HG03558 (cell line): ENCODE data around the gene EPN3.

Experiments used
- ATAC-seq: cut with Tn5 transposase; IDR thresholded peaks from one replicate; pipeline ENCODE4 v1.9.1; 2021; ENCODE audit warnings: moderate number of reproducible peaks; ENCODE audit not compliant: unreplicated experiment; ENCODE audit errors: extremely low read depth

EPN3 gene

GRCh38 chr17:50532452-50533024 lies at the start of gene EPN3:
TSS of gene EPN3 (plus strand) at chr17:50532735. CDS start at chr17:50536557, 3,822 bp downstream.
- no peak for ATAC-seq

GRCh38 chr17:50483266-50483665 lies 49.3 kb upstream of the EPN3 start:
- ATAC-seq = no peak

- ATAC-seq = no peak
Measured at GRCh38 chr17:50484386-50485155, 48.0 kb upstream of the EPN3 start.

GRCh38 chr17:50487213-50488096 lies 45.1 kb upstream of the EPN3 start:
- ATAC-seq = no peak

GRCh38 chr17:50488880-50489279 lies 43.7 kb upstream of the EPN3 start:
- no peak for ATAC-seq

GRCh38 chr17:50491505-50491904 lies 41.0 kb upstream of the EPN3 start:
- no peak for ATAC-seq

- no peak for ATAC-seq
Measured at GRCh38 chr17:50492214-50492613, 40.3 kb upstream of the EPN3 start.

GRCh38 chr17:50493744-50494143 lies 38.8 kb upstream of the EPN3 start:
- no peak for ATAC-seq

- ATAC-seq = no peak
Measured at GRCh38 chr17:50495217-50495823, 37.2 kb upstream of the EPN3 start.

- ATAC-seq = no peak
Measured at GRCh38 chr17:50495918-50496317, 36.6 kb upstream of the EPN3 start.

GRCh38 chr17:50498021-50498874 lies 34.3 kb upstream of the EPN3 start:
- no peak for ATAC-seq

- no peak for ATAC-seq
Measured at GRCh38 chr17:50499270-50499669, 33.3 kb upstream of the EPN3 start.

- ATAC-seq = no peak
Measured at GRCh38 chr17:50499721-50500120, 32.8 kb upstream of the EPN3 start.

GRCh38 chr17:50501054-50501453 lies 31.5 kb upstream of the EPN3 start:
- ATAC-seq = no peak

- ATAC-seq = no peak
Measured at GRCh38 chr17:50502301-50502990, 30.1 kb upstream of the EPN3 start.

- ATAC-seq = no peak
Measured at GRCh38 chr17:50505591-50506130, 26.9 kb upstream of the EPN3 start.

GRCh38 chr17:50506298-50506697 lies 26.2 kb upstream of the EPN3 start:
- no peak for ATAC-seq

GRCh38 chr17:50507871-50508572 lies 24.5 kb upstream of the EPN3 start, which contains the start of gene MYCBPAP:
TSS of gene MYCBPAP (plus strand) at chr17:50508439. CDS start at chr17:50508675, 236 bp downstream.
- no peak for ATAC-seq
